Right atrium auricular region (tissue), 2 donors: Measurements from ENCODE around the gene RAPGEF4. TPM values are rescaled to one million over a fixed set of nuclear protein-coding genes. Genes with fewer than 3 reads are reported as not detected.
A peak's percentile ranks its signal among the peaks of the same experiment; 100 is the strongest.

Experiments used
- DNase-seq: peaks from one replicate; pipeline ENCODE4 v3.0.0-alpha.2; 2019; ENCODE audit warnings: low spot score
- H3K27ac ChIP-seq, 2 donors: fragments of 200-600 bp; sonication (generic); 1 replicate in 1 of 2; 2 replicates in 1 of 2; pipeline ENCODE4 v1.5.1; 2016 to 2019
- H3K27me3 ChIP-seq, 2 donors: fragments of 200-600 bp; sonication (generic); one replicate each; pipeline versions ENCODE4 v1.5.1 to v1.6.0; 2017 to 2019
- H3K36me3 ChIP-seq: fragments of 200-600 bp; sonication (generic); one replicate; pipeline ENCODE4 v1.5.1; 2016
- H3K4me1 ChIP-seq, 2 donors: fragments of 200-600 bp; sonication (generic); one replicate each; pipeline versions ENCODE4 v1.5.1 to v1.6.0; 2017 to 2019
- H3K4me3 ChIP-seq, 2 donors: fragments of 200-600 bp; sonication (generic); 1 replicate in 1 of 2; 2 replicates in 1 of 2; pipeline ENCODE4 v1.5.1; 2017 to 2019; ENCODE audit warnings: mild to moderate bottlenecking in 1 of 2, moderate library complexity in 1 of 2
- H3K9me3 ChIP-seq, 2 donors: fragments of 200-600 bp; sonication (generic); one replicate each; pipeline ENCODE4 v1.5.1; 2019
- CTCF ChIP-seq, 2 donors: fragments of 200-600 bp; sonication (generic); IDR thresholded peaks; one replicate each; pipeline ENCODE4 v1.5.1; 2019; ENCODE audit warnings: antibody characterized with exemption in 2 of 2
- total RNA-seq, 2 donors: library from RNA; depleted of rRNA; stranded (reverse); fragments of >200 nt; gene quantifications; one replicate each; pipeline ENCODE4 v1.1.0, GENCODE V29; 2016

RAPGEF4 gene
- total RNA-seq, 2 donors from 2014 or later: 6.2 to 14.1 TPM

DNA sequence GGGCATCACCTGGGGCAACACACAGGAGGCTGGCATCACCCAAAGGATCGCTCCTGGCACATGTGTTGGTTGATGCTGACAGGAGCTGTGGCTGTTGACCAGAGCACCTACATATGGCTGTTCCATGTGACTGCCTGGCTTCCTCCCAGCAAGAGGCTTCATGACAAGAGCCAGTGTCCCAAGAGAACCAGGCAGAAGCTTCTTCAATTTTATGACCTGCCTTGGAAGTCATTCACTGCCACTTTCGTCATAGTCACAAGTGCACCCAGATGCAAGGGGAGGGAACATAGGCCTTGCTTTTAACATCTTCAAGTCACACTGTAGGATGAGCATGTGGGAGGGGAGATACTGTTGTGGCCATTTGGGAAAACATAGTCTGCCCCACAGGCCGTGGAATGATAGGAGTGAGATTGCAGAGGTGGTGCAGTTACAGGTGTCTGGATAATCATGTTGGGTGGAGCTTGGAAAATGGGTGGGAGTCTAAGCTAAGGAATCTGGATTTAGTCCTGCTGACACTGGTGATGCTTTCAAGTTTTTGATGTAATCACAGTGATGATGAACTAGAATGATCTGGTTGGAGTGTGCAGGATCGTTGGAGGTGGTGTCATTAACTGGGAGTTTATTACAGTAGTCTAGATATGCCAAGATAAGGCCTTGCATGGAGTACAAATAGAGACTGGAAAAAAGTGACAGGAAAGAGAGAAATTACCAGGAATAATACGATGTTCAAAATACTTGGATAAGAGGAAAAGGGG, 107.0 kb downstream of the RAPGEF4 start:
- no peaks in the 10 kb centered on the region for H3K36me3 ChIP-seq
- H3K27ac ChIP-seq: no peak overlapping the region
- peaks cover 0 to 36% of the 10 kb centered on the region in 2 donors for H3K4me1 ChIP-seq
- no peak for TF ChIP-seq CTCF (IDR thresholded peaks at IDR 0.05)
- no peak overlapping the region for H3K4me3 ChIP-seq
- DNase-seq: no peak
- no peaks in the 10 kb centered on the region for H3K9me3 ChIP-seq
- H3K27me3 ChIP-seq: no peaks in the 10 kb centered on the region

DNA sequence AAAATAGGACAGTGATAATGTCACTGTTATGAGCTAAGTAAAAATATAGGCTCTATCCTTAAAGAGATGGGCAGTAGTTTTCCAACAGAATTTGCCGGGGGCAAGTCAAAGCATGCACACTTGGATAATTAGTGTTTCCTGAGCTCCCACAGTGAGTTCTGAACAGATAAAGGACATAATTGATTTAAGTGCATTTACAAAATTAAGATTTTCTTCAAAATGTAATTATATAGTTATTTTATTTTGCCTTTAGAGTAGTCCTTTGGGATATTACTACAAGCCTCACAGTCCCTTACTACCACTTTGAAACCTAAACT, 107.6 kb downstream of the RAPGEF4 start:
- no peak for TF ChIP-seq CTCF (IDR thresholded peaks at IDR 0.05)
- Histone ChIP-seq H3K36me3 (no peaks in the 10 kb centered on the region), H3K4me3 (no peak overlapping the region), H3K9me3 (no peaks in the 10 kb centered on the region), H3K27ac (no peak overlapping the region), H3K27me3 (no peaks in the 10 kb centered on the region), H3K4me1 (peaks cover 0 to 36% of the 10 kb centered on the region in 2 donors)
- DNase-seq: no peak

DNA sequence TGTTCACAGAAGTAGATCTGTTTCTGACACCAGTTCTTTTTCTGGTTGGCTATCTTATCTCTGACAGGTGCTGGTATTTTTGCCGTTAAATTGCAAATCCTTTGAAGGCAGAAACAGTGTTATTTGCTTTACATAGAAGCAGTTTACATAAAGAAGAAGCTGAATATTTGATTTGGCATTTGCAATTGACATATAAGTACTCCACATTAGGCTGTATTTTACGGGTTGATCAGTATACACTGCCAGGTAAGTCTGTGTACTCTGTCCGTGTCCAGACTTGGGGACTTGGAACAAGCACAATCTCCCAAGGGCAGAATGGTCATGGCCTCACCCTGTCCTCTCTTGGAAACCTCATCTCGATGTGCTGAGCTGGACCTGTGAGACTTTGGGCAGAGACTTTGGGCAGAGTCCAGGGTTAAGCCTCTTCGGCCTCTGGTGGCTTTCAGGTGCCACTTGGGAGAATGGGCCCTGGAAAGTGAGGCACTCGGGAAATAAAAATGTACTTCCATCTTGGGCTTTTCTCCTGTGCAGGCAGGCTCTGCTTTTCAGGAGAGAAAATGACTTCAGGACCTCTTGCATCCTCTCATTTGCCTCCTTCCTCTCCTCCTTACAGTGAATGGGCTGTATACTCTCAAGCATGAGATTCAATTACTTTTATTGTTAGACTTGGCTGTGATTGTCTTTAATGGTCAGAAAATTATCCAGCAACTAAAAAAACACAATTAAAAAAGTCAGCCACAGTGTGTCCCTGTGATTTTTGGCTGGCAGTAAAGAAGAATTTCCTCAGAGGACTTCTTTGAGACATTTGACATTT, 108.5 kb downstream of the RAPGEF4 start:
- H3K4me3 ChIP-seq: no peak overlapping the region
- H3K4me1 ChIP-seq: peaks cover 0 to 36% of the 10 kb centered on the region in 2 donors
- no peaks in the 10 kb centered on the region for H3K27me3 ChIP-seq
- no peak for DNase-seq
- H3K36me3 ChIP-seq: no peaks in the 10 kb centered on the region
- H3K27ac ChIP-seq: peak overlapping the region in 1 of 2 donors; percentile 26
- TF ChIP-seq CTCF (IDR thresholded peaks at IDR 0.05): no peak
- no peaks in the 10 kb centered on the region for H3K9me3 ChIP-seq

DNA sequence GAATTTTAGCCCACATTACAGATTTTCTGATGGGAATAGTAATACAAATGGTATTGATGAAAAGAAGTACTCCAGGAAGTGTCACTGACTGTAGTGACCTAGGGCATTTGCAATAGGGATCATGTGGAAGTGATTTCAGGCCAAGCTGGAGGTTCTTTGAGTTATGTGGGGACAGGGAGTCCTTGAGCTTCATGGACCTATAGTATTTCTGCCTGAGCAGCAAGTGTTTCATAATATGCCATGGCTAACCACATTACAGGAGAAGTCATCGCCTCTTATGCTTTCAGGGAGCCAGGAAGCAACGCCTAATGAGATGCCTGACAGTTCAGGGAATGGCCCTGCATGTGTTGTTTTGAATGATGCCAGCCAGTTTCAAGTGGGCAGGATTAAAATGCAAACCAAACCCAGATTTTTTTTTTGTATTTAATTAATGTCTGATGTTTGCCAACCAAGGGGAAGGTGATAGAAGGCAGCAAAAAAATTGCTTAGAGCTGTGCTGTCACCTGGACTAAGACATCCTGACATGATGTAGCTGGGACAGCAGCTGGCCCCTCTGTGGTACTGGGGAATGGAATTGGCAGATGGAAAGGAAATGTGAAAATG, 109.5 kb downstream of the RAPGEF4 start:
- Histone ChIP-seq H3K4me3 (no peak overlapping the region), H3K27ac (no peak overlapping the region), H3K36me3 (no peaks in the 10 kb centered on the region), H3K27me3 (no peaks in the 10 kb centered on the region), H3K4me1 (peaks cover 0 to 36% of the 10 kb centered on the region in 2 donors), H3K9me3 (no peaks in the 10 kb centered on the region)
- TF ChIP-seq CTCF (IDR thresholded peaks at IDR 0.05): no peak
- no peak for DNase-seq

DNA sequence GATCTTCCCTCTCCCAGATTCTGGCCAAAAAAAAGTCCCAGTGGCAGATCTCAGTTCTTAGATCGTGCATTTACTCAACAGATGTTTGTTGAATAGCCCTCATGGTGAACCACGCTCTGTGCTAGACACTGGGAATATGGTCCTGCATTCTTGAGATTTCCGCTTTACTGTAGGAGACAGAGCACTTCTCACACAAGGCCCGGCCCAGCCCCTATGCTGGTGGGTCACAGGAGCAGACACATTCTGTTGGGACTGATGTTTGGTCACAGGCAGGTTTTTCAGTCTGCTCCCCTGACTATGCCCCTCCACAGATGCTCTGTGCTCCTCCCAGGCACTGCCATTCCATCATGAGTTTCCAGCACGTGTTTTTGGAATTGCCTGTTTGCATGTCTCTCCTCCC, 110.9 kb downstream of the RAPGEF4 start:
- Histone ChIP-seq H3K27me3 (no peaks in the 10 kb centered on the region), H3K4me3 (no peak overlapping the region), H3K4me1 (peaks cover 0 to 36% of the 10 kb centered on the region in 2 donors), H3K27ac (no peak overlapping the region), H3K9me3 (peaks cover 0 to 9% of the 10 kb centered on the region in 2 donors), H3K36me3 (no peaks in the 10 kb centered on the region)
- DNase-seq: no peak
- TF ChIP-seq CTCF (IDR thresholded peaks at IDR 0.05): no peak
